Fibroblast of peridontal ligament (primary cell): ENCODE data around the gene ZC3H12A.
A peak's percentile ranks its signal among the peaks of the same experiment; 100 is the strongest.

ENCODE experiments used
- DNase-seq: peaks from one replicate; pipeline ENCODE4 v3.0.0-alpha.2; 2010; ENCODE audit errors: extremely low read depth

ZC3H12A gene

DNA sequence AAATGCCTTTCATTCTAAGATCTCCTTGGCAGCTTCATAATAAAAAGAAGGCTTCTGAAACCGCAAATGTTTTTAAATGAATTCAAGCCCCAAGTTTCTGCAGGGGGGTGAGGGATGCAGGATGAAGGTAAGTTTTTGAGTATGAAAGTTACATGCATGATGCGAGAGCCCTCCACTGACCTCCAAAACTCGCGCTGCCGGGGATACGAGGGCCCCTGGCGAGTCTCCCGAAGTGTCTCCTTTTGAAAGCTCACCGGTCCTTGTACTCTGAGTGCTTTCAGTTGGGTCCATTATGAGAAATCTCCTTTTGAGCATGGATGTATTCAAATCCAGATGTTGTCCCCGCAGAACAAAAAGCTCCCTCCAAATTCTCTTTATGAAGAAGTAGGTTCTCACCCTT, 18.9 kb upstream of the ZC3H12A start:
- DNase-seq = no peak

DNA sequence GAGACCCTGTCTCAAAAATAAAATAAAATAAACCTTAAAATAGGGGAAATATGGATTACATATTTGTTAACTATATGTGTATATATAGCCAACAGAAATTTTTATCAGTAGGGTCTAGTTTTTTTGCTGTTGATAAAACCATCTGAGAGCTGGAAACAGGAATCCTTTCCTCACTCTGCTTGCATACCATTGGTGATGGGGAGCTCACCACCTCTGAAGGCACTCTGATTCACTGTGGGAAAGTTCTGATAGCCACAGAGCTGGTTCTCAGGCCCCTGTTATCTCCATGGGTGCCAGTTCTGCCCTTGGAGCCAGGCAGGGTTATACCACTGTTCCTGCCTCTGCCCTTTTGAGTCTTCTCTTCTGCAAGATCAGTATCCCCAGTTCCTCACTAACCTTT, 17.8 kb upstream of the ZC3H12A start:
- DNase-seq = no peak

- DNase-seq = no peak
Observed at GRCh38 chr1:37458551-37458950, 15.8 kb upstream of the ZC3H12A start.

DNA sequence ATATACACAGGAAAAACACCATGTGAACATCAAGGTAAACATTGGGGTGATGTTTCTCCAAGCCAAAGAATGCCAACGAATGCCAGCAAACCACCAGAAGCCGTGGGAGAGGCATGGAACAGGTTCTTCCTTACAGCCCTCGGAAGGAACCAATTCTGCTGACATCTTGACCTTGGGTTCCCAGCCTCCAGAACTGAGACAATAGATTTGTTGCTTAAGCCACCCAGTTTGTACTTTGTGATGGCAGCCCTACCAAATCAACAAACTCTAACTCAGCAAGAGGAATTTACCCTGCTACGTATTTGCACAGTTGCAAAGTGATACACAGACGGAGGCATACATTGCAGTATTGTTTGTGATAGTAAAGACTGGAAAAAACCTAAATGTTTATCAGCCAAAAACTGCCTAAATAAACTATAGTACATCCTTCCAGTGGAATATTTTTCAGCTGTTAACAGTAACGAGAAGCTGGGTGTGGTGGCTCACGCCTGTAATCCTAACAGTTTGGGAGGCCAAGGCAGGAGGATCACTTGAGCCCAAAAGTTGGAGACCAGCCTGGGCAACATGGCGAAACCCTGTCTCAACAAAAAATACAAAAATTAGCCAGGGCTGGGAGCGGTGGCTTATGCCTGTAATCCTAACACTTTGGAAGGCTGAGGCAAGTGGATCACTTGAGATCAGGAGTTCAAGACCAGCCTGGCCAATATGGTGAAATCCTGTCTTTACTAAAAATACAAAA, 12.5 kb upstream of the ZC3H12A start:
- no peak for DNase-seq

DNA sequence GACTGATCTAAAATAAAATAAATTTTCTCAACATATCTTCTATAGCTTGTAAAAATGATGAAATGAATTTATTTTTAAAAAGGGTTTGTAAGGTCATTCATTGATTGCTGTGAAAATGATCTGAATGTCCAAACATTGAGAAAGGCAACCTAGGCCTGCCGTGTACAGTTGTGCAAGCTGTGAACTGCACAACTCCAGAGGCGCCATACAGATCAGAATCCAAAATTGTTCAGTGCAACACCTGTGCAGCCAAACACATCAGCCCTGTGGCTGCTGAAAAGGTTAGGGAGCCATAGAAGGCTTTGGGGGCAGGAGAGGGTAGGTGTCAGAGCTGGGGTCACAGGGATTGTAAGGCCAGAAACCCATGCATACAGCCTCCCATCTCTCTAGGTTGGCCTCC, 9.9 kb upstream of the ZC3H12A start:
- DNase-seq = no peak

GRCh38 chr1:37465593-37466517, 8.5 kb upstream of the ZC3H12A start:
- DNase-seq = peak; percentile 57

- no peak for DNase-seq
Observed at GRCh38 chr1:37468037-37468436, 6.3 kb upstream of the ZC3H12A start.

DNA sequence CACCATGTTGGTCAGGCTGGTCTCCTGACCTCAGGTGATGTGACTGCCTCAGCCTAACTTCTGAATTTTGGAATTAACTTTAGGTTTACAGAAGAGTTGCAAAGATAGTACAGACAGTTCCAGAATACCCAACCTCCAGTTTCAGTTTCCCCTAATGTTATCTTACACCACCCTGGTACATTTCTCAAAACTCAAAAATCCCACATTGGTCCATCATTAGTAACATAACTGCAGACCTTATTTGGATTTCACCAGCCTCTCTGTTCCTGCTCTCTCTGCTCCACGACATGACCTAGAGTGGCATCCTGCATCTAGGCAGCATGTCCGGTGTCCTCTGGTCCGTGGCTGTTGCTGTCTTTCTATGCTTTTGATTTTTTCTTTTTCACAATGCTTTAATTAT, 5.0 kb upstream of the ZC3H12A start:
- DNase-seq = no peak

DNA sequence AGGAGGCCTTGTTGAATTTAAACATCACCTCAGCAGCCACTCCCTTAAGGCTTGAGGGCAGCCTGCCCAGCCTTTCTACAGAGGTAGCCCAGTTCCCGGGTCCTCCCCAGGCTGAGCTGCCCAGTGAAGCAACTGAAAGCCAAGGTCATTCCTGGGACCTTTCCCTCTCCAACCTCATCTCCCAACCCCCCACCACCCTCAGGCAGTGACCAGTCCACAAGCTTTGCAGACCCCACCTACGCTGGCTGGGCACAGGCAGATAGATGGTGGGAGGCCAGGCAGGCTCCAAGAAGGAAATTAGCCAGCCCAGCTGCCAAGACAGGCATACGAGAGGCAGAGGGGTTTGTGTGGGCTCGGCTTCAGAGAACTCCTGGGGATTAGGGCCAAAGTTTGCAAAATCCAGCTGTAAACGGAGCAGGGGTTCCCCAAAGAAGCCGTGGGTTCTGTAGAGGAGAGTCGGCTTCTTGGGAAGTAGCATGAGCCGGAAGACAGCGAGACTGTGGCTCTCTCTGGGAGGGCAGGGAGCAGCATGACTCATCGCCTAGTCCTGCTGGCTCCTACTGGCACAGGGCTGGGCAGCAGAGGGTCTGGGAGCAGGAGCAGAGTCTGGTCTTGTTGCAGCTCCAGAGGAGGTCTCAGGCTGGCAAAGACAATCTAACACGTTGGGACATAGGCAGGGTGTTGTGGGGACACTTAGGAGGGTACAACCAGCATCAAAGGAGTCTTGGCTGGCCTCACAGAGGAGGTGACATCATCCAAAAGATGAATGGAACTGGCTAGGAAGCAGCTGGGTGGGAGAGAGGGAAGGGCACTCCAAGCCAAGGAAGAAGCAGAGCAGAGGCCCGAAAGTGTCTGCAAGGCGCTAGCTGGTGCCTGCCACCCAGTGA, 2.8 kb upstream of the ZC3H12A start:
- peak; percentile 82 for DNase-seq

DNA sequence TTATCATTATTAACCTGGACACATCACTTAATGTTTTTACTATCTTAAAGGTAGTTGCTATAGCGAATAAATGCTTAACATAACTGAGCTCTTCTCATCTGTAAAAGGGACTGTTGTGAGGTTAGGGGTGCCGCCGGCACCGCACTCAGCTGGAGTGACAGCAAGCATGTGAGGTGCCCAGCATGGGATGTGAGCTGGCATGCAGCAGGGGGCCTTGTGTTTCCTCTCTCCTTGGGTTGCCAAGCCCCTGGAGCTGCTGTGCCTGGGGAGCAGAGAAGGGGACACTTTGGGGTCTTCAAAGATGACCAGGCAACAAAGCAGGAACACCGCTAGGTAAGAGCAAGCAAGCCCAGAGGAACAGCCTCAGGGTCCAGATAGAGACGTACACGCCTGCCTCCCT, 2.1 kb upstream of the ZC3H12A start:
- DNase-seq = no peak

DNA sequence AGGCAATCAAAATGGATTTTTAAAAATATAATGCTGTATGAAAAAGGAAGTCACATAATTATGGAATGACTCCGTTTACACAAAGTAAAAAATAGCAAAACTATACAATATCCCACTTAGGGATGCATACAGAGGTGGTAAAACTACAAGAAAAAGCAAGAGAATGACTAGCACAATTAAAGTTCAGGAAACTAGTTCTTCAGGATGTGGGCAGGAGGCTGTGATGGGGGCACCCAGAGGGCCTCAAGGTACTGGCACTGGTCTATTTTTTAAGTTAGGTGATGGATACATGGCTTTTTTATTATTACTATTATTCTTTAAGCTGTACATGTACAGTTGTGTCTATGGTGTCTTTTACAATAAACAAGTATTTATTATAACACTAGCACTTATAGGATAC, 1.4 kb upstream of the ZC3H12A start:
- no peak for DNase-seq

GRCh38 chr1:37473431-37474045, 842 bp upstream of the ZC3H12A start:
- DNase-seq = peak; percentile 35

- peak; percentile 42 for DNase-seq
Observed at GRCh38 chr1:37474697-37475379, 458 bp downstream of the ZC3H12A start.

GRCh38 chr1:37475380-37476086, 1.2 kb downstream of the ZC3H12A start:
- DNase-seq = no peak

GRCh38 chr1:37476087-37476452, 1.7 kb downstream of the ZC3H12A start:
- DNase-seq = no peak

DNA sequence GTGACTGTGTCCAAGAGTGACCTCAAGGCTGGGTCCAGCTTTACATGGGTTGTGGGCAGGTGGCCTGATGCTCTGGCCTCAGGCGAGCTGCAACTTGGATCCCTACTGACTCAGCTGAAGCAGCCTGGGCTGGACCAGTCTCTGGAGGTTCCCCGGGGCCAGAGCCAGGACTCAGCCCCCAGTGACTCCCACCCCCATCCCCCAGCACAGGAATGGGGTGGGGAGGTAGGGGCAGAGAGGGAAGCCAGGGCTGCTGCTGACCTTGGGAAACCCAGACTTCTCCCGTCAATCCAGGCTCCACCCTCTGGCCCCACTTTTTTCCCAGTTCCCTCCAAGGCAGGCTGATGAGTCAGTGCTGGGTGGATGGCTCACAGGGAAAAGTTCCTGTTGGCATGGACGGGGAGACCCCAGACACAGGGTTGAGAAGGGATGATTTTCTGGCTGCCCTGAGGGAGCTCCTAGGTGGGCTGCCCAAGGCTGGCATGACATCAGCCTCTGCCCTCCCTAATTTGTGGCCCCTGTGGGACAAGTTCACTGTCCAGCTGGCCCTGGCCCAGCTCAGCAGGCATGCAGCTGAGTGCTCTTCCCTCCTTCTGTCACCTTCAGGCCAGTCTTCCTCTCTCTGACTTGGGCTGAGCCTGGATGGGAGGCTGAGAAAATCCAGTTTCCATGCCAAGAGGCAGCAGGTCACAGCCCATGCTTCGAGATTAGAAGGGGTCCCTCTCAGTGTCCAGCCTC, 2.2 kb downstream of the ZC3H12A start:
- peak; percentile 82 for DNase-seq

- no peak for DNase-seq
Observed at GRCh38 chr1:37477198-37477931, 3.0 kb downstream of the ZC3H12A start.

DNA sequence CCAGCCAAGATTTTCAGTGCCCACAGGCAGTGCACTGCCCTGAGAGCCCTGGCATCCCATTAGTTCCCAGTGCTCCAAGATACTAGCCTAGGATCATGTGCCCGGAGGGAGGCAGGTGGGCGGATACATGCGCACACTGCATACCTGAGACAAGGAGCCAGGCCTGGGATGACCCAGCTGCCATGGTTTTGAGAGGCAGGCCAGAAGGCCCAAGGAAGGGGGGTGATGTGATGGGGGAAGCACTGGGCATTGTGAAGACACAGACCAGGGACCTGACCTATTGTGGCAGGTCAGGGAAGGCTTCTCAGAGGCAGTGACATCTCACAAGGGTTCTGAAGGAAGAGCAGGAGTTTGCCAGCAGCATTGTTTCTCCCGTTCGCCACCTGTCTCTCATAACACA, 3.6 kb downstream of the ZC3H12A start:
- no peak for DNase-seq

GRCh38 chr1:37478451-37478881, 4.1 kb downstream of the ZC3H12A start:
- DNase-seq = no peak
